ENCODE data around the gene DYNC2I2.
A peak's percentile ranks its signal among the peaks of the same experiment; 100 is the strongest.
"Not testable (repeated sequence)": the region's sequence is repeated elsewhere in the genome, so short reads cannot be mapped to it uniquely, and the experiment has no call there.

Gene DYNC2I2

GRCh38 chr9:128656416-128657343 lies at the start of gene DYNC2I2:
Gene DYNC2I2 (minus strand): TSS chr9:128656847. CDS start chr9:128656726, 121 bp downstream.
- peak; percentile 92 for DNase-seq (ENCODE audit: low read depth, low spot score)

- DNase-seq (ENCODE audit: low read depth, low spot score) = no peak
These were observed 49.4 kb upstream of the DYNC2I2 start for GRCh38 chr9:128706045-128706444.

GRCh38 chr9:128705051-128705965 lies 48.7 kb upstream of the DYNC2I2 start:
- DNase-seq (ENCODE audit: low read depth, low spot score) = no peak

GRCh38 chr9:128704356-128704670 lies 47.7 kb upstream of the DYNC2I2 start:
- no peak for DNase-seq (ENCODE audit: low read depth, low spot score)

GRCh38 chr9:128703616-128704355 lies 47.1 kb upstream of the DYNC2I2 start:
- no peak for DNase-seq (ENCODE audit: low read depth, low spot score)

- DNase-seq (ENCODE audit: low read depth, low spot score) = no peak
These were observed 46.4 kb upstream of the DYNC2I2 start for GRCh38 chr9:128702949-128703615.

- DNase-seq (ENCODE audit: low read depth, low spot score) = peak; percentile 63
These were observed 45.9 kb upstream of the DYNC2I2 start, which contains the start of gene PKN3 for GRCh38 chr9:128702445-128702948. Gene PKN3 (plus strand): TSS chr9:128702503. CDS start chr9:128702916, 413 bp downstream.

GRCh38 chr9:128701227-128701854 lies 44.7 kb upstream of the DYNC2I2 start:
- no peak for DNase-seq (ENCODE audit: low read depth, low spot score)

GRCh38 chr9:128699096-128699795 lies 42.6 kb upstream of the DYNC2I2 start:
- DNase-seq (ENCODE audit: low read depth, low spot score) = not testable (repeated sequence)

GRCh38 chr9:128696923-128697707 lies 40.5 kb upstream of the DYNC2I2 start:
- DNase-seq (ENCODE audit: low read depth, low spot score) = no peak

- no peak for DNase-seq (ENCODE audit: low read depth, low spot score)
These were observed 37.7 kb upstream of the DYNC2I2 start for GRCh38 chr9:128694344-128694743.

GRCh38 chr9:128693738-128694137 lies 37.1 kb upstream of the DYNC2I2 start:
- DNase-seq (ENCODE audit: low read depth, low spot score) = not testable (repeated sequence)

- no peak for DNase-seq (ENCODE audit: low read depth, low spot score)
These were observed 34.0 kb upstream of the DYNC2I2 start for GRCh38 chr9:128690684-128691034.

GRCh38 chr9:128689820-128690683 lies 33.4 kb upstream of the DYNC2I2 start:
- peak; percentile 30 for DNase-seq (ENCODE audit: low read depth, low spot score)

- DNase-seq (ENCODE audit: low read depth, low spot score) = no peak
These were observed 32.7 kb upstream of the DYNC2I2 start for GRCh38 chr9:128689293-128689774.

GRCh38 chr9:128688501-128689292 lies 32.0 kb upstream of the DYNC2I2 start, which contains the start of gene SET:
Gene SET (plus strand): TSS chr9:128689222. CDS start chr9:128689583, 361 bp downstream.
- peak; percentile 81 for DNase-seq (ENCODE audit: low read depth, low spot score)

GRCh38 chr9:128687453-128687852 lies 30.8 kb upstream of the DYNC2I2 start:
- DNase-seq (ENCODE audit: low read depth, low spot score) = no peak
